ENCODE results near the gene ALKBH4. TPM values are rescaled to one million over a fixed set of nuclear protein-coding genes. Genes with fewer than 3 reads are reported as not detected.

ALKBH4 gene
- total RNA-seq, 6 experiments from 2014 or later: 3.7 to 11.7 (median 5.6) TPM

- no peak for TF ChIP-seq POLR2A (IDR thresholded peaks at IDR 0.05)
- ATAC-seq: no peak
- peaks cover 0 to 12% (median 1%) of the 10 kb centered on the region in 4 donors for H3K36me3 ChIP-seq
- WGBS (ENCODE audit: insufficient coverage, low coverage, low lambda C conversion rate, missing lambda C conversion rate): 78% methylated on average over 11 of the region's 23 CpGs
- intact Hi-C loops (cut with DNase I): no loop called here
- H3K27me3 ChIP-seq: no peaks in the 10 kb centered on the region
- no peak overlapping the region for H3K27ac ChIP-seq
- H3K9me3 ChIP-seq: no peaks in the 10 kb centered on the region
- peak; percentile 13 to 49 (median 42) for DNase-seq
- H3K4me3 ChIP-seq: no peak overlapping the region
- peaks cover 0 to 27% (median 10%) of the 10 kb centered on the region in 4 donors for H3K4me1 ChIP-seq
These were observed 8.8 kb upstream of the ALKBH4 start for GRCh38 chr7:102473271-102473991.

- Histone ChIP-seq H3K4me3 (no peak overlapping the region), H3K9me3 (no peaks in the 10 kb centered on the region), H3K4me1 (peaks cover 0 to 33% (median 10%) of the 10 kb centered on the region in 4 donors), H3K27me3 (no peaks in the 10 kb centered on the region), H3K27ac (no peak overlapping the region), H3K36me3 (peaks cover 0 to 12% (median 1%) of the 10 kb centered on the region in 4 donors)
- TF ChIP-seq CTCF (IDR thresholded peaks at IDR 0.05) (no peak), POLR2A (IDR thresholded peaks at IDR 0.05) (no peak)
- 100% methylated on average over 3 of the region's 31 CpGs for WGBS (ENCODE audit: insufficient coverage, low coverage, low lambda C conversion rate, missing lambda C conversion rate)
- ATAC-seq: no peak
- peak; percentile 22 to 56 (median 47) for DNase-seq
- intact Hi-C loops (cut with DNase I): no loop called here
These were observed 7.7 kb upstream of the ALKBH4 start for GRCh38 chr7:102472126-102473041.

GRCh38 chr7:102471791-102472125, 7.1 kb upstream of the ALKBH4 start:
- intact Hi-C loops (cut with DNase I): no loop called here
- DNase-seq: peak in 2 of 3 donors; percentile 16 to 34
- no peak overlapping the region for H3K4me3 ChIP-seq
- no peaks in the 10 kb centered on the region for H3K9me3 ChIP-seq
- H3K36me3 ChIP-seq: peaks cover 0 to 12% (median 1%) of the 10 kb centered on the region in 4 donors
- no peak for ATAC-seq
- no peak for TF ChIP-seq CTCF (IDR thresholded peaks at IDR 0.05)
- no peak for TF ChIP-seq POLR2A (IDR thresholded peaks at IDR 0.05)
- no peaks in the 10 kb centered on the region for H3K27me3 ChIP-seq
- no peak overlapping the region for H3K27ac ChIP-seq
- WGBS (ENCODE audit: insufficient coverage, low coverage, low lambda C conversion rate, missing lambda C conversion rate): 85% methylated on average over 6 of the region's 6 CpGs
- peaks cover 0 to 35% (median 10%) of the 10 kb centered on the region in 4 donors for H3K4me1 ChIP-seq

- Histone ChIP-seq H3K36me3 (peaks cover 0 to 12% (median 1%) of the 10 kb centered on the region in 4 donors), H3K27ac (peak overlapping the region in 2 of 3 donors; percentile 80 to 83)
These were observed 5.5 kb upstream of the ALKBH4 start for GRCh38 chr7:102469972-102470825.

More at GRCh38 chr7:102469972-102470825, 5.5 kb upstream of the ALKBH4 start:
- H3K4me3 ChIP-seq: peak overlapping the region in 2 of 3 donors; percentile 27 to 34
- no peaks in the 10 kb centered on the region for H3K9me3 ChIP-seq
- WGBS (ENCODE audit: insufficient coverage, low coverage, low lambda C conversion rate, missing lambda C conversion rate): 15% methylated on average over 8 of the region's 20 CpGs
- intact Hi-C loops (cut with DNase I): no loop called here
- peak; percentile 89 to 95 (median 95) for DNase-seq
- peaks cover 0 to 35% (median 13%) of the 10 kb centered on the region in 4 donors for H3K4me1 ChIP-seq
- TF ChIP-seq CTCF (IDR thresholded peaks at IDR 0.05): peak in 1 of 4 donors; percentile 26
- peak; percentile 4 for TF ChIP-seq POLR2A (IDR thresholded peaks at IDR 0.05)
- ATAC-seq: peak; percentile 83 to 86 (median 86)
- no peaks in the 10 kb centered on the region for H3K27me3 ChIP-seq

All from right lobe of liver (tissue), 6 donors.